GM21360 (cell line): ENCODE results near the gene TMEM151B.
"Not testable (repeated sequence)": the region's sequence is repeated elsewhere in the genome, so short reads cannot be mapped to it uniquely, and the experiment has no call there.

ENCODE experiments used
- ATAC-seq: cut with Tn5 transposase; IDR thresholded peaks from one replicate; pipeline ENCODE4 v1.9.1; 2021; ENCODE audit warnings: mild to moderate bottlenecking, moderate library complexity; ENCODE audit not compliant: unreplicated experiment

TMEM151B gene

GRCh38 chr6:44301782-44302564 lies 31.7 kb downstream of the TMEM151B start:
- ATAC-seq, result no peak

- no peak for ATAC-seq
Measured at GRCh38 chr6:44302856-44303255, 32.6 kb downstream of the TMEM151B start.

DNA sequence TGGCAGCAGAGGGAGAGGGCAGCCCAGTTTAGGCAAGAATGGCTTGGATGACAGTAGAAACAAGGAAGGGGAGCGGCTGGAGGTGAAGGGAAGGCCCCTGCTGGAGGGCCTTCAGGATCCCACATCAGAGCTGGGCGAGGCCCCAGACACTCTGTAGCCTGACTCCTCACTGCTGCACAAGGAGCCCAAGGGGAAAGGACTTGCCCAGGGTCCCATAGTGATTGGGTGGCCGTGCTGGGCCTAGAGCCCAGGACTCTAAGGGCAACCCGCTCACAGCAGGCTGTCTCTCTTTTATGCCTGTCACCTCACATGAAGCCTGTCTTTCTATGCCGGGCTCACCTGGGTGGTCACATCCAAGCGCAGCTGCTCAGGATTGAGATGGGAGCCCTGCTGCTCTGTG lies 33.6 kb downstream of the TMEM151B start:
- no peak for ATAC-seq

DNA sequence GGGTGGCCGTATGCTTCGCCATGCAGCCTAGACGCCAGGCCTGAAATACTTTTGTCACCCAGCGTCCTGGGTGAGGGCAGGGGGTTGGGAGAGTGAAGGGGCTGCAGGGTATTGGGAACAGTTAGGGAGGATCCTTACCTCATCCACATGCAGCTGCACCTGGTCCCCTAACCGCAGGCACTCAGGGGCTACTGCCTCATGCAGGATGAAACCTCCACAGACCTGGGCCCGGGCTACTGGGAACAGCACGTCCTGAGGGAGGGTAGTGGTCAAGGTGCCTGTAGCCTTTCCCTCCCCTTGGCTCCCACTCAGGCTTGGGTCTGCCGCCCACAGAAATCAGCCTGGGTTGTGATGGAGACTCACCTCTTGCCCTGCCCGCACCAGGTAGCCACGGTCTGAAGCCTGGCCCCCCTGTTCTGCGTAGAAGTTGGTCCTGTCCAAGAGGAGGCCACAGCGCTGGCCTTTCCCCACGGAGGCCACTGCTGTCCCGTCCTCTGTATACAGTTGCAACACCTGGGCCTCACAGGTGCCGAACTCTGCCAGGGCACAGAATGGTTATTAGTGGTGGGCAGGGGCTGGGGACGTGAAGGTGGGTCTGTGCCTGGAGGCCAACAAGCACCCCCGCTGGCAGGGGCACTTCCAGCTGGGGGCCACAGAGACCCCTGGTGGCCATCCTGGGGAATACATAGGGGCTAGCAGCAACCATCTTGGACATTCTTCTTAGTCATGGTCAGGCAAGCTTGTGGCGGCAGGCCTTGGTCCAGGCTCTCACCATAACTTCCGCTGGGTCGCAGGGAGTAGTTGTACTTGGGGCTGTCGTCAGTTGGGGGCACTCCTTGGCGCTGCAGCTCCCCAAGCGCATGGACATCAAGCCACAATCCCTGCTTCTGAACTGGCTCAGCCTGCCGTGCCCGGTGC lies 34.3 kb downstream of the TMEM151B start:
- ATAC-seq, result no peak

GRCh38 chr6:44305200-44305725 lies 35.0 kb downstream of the TMEM151B start:
- ATAC-seq, result no peak

GRCh38 chr6:44306710-44307109 lies 36.5 kb downstream of the TMEM151B start:
- ATAC-seq, result no peak

GRCh38 chr6:44307217-44307616 lies 37.0 kb downstream of the TMEM151B start:
- ATAC-seq, result no peak

DNA sequence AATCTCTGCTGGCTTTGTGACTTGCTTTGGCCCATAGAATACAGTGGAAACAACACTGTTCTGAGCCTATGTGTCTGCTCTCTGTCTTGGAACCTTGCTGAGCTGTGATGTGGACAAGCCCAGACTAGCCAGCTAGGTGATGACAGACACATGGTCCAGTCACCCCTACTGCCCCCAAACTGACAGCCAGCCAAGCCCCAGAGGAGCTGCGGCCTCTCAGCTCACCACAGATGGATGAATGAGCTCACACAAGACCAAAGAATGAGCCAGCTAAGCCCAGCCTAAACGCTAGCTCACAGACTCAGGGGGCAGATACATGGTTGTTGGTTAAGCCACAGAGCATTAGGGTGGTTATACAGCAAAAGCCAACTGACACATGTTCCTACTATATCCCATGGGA lies 38.8 kb downstream of the TMEM151B start:
- ATAC-seq, result no peak

- no peak for ATAC-seq
Measured at GRCh38 chr6:44309631-44310030, 39.4 kb downstream of the TMEM151B start.

GRCh38 chr6:44310241-44310640 lies 40.0 kb downstream of the TMEM151B start:
- no peak for ATAC-seq

- ATAC-seq, result no peak
Measured at GRCh38 chr6:44311304-44311703, 41.1 kb downstream of the TMEM151B start.

GRCh38 chr6:44311767-44312166 lies 41.5 kb downstream of the TMEM151B start:
- ATAC-seq, result no peak

GRCh38 chr6:44312901-44313788 lies 42.9 kb downstream of the TMEM151B start, which contains the start of gene AARS2:
Gene AARS2 (minus strand): TSS chr6:44313347. CDS start chr6:44313323, 24 bp downstream.
- ATAC-seq, result peak; percentile 65

GRCh38 chr6:44314657-44315056 lies 44.4 kb downstream of the TMEM151B start:
- ATAC-seq, result not testable (repeated sequence)

DNA sequence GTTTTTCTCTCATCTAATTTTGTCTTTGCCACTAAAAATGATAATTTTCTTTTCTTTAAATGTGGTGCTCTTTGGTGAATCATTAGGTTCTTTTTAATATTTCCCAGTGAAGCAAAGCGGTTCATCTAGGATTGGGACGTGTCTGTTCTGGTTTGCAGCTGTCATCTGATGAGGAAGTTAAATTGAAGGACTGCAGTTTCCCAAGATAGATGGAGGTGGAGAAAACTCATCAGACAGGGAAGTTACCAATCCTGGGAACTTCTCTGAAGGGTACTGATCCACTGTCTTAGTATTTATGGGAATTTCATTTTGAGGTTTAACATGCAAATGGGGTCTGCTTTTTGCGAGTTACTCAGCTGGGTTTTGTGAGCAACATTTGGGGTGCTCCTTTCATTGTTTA lies 45.3 kb downstream of the TMEM151B start:
- ATAC-seq, result no peak

DNA sequence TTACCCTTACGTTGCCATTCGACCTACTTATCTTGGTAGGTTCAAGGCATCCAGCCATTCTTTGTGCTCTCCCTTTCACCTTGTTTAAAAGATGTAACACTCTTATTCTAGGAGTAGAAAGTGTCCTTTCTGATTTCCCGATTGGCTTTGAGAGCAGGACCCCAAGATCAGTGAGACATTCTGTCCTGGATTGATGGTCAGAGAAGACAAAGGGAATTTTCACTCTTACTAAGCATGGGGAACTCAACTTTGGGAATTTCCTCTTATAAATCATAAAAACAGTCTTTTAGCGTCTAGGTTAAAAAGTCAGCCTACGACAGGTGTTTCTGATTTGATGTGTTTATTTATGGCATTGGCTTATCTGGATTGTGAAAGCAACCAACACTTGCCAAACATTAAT lies 45.7 kb downstream of the TMEM151B start:
- ATAC-seq, result no peak

GRCh38 chr6:44316481-44316880 lies 46.2 kb downstream of the TMEM151B start:
- ATAC-seq, result no peak

DNA sequence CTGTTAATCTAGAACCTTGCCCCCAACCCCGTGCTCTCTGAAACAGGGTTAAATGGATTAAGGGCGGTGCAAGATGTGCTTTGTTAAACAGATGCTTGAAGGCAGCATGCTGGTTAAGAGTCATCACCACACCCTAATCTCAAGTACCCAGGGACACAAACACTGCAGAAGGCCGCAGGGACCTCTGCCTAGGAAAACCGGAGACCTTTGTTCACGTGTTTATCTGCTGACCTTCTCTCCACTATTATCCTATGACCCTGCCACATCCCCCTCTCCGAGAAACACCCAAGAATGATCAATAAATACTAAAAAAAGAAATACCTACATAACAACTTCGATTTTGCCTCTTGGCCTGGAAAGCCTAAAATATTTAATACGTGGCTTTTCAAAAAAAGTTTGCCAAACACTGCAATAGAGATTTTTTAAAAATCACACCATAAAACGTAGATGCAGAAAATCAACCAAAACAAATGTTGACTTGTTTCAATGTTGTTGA lies 46.9 kb downstream of the TMEM151B start:
- not testable (repeated sequence) for ATAC-seq

- no peak for ATAC-seq
Measured at GRCh38 chr6:44321210-44321609, 51.0 kb downstream of the TMEM151B start.

GRCh38 chr6:44327096-44327495 lies 56.8 kb downstream of the TMEM151B start:
- ATAC-seq, result no peak
